Measurements from ENCODE around the gene SPART.

- TF ChIP-seq RFX5 (IDR thresholded peaks at IDR 0.05; ENCODE audit: borderline replicate concordance, low read depth, low read length) (no peak), CTCF (IDR thresholded peaks at IDR 0.05; ENCODE audit: control extremely low read depth in 1 of 3, insufficient read depth in 1 of 3, low read depth in 1 of 3, low read length in 3 of 3) (no peak), E2F6 (IDR thresholded peaks at IDR 0.05) (no peak), RAD21 (IDR thresholded peaks at IDR 0.05 in 1 of 2, conservative IDR thresholded peaks at IDR 0.05 in 1 of 2; ENCODE audit: low read depth in 2 of 2, low read length in 2 of 2) (no peak), ATF2 (IDR thresholded peaks at IDR 0.05; ENCODE audit: low read length) (no peak), YY1 (IDR thresholded peaks at IDR 0.05; ENCODE audit: low read depth, low read length) (no peak), MAX (IDR thresholded peaks at IDR 0.05) (no peak)
Observed at GRCh38 chr13:36360903-36361302, 14.7 kb upstream of the SPART start.

Data from H1 (cell line).